K562 (cell line): ENCODE results near the gene SH2B2. TPM values are rescaled to one million over a fixed set of nuclear protein-coding genes. Genes with fewer than 3 reads are reported as not detected.

Source experiments
- ATAC-seq: fragments of 200-7000 bp; cut with Tn5 transposase; 3 replicates; pipeline ENCODE4 v1.9.1; 2020; ENCODE audit warnings: moderate library complexity
- BruUV-seq: library from RNA; stranded (reverse); fragments of 400-500 nt; replicated peaks from 2 replicates; lab custom pipeline; 2021; lab: Mats Ljungman, UMichigan
- CTCF ChIA-PET: fragments of 300-600 bp; formaldehyde crosslinking; extraction: SDS; loops from one replicate; lab custom pipeline; 2021; ENCODE audit warnings: low intra/inter-chr PET ratio; lab: Yijun Ruan, JAX
- POLR2A ChIA-PET: fragments of 300-600, 350-650 bp; sonication (Branson Sonifier 250); formaldehyde crosslinking; extraction: SDS; loops from one replicate; lab custom pipeline; 2021; ENCODE audit warnings: antibody characterized with exemption, inconsistent platforms; lab: Yijun Ruan, JAX
- DNase-seq, 4 experiments: peaks; one replicate each; pipeline versions ENCODE4 v3.0.0 to v3.0.0-alpha.2; 2011 to 2018; ENCODE audit warnings: low spot score in 3 of 4, mixed read lengths in 3 of 4; ENCODE audit errors: extremely low read depth in 1 of 4
- FAIRE-seq: peaks from 2 replicates; lab custom pipeline; 2011; peaks lifted over from hg19 to GRCh38; lab: Jason Lieb, UNC
- H2AFZ ChIP-seq: 2 replicates; pipeline ENCODE4 v1.6.0; 2011; ENCODE audit warnings: low read depth, low read length, control low read depth, inconsistent platforms
- H3K27ac ChIP-seq: fragments of 200-600 bp; 3 replicates; pipeline ENCODE4 v1.8.0; 2011; ENCODE audit warnings: low read depth, mild to moderate bottlenecking, control low read depth, inconsistent platforms, low read length, moderate library complexity, mixed read lengths; ENCODE audit errors: extremely low read depth
- H3K27me3 ChIP-seq, 2 experiments: fragments of 300-600 bp in 1 of 2; 2 replicates in 1 of 2; 3 replicates in 1 of 2; pipeline versions ENCODE4 v1.6.0 to v1.8.0; 2011; ENCODE audit warnings: inconsistent platforms in 2 of 2, low read length in 2 of 2, mild to moderate bottlenecking in 1 of 2, mixed read lengths in 1 of 2, moderate library complexity in 1 of 2; ENCODE audit not compliant: control insufficient read depth in 2 of 2, insufficient read depth in 2 of 2
- H3K36me3 ChIP-seq: fragments of 300-600 bp; 3 replicates; pipeline ENCODE4 v1.8.0; 2011; ENCODE audit warnings: mild to moderate bottlenecking, low read length, inconsistent platforms; ENCODE audit not compliant: control insufficient read depth, insufficient read depth
- H3K4me1 ChIP-seq, 2 experiments: fragments of 200-600 bp in 1 of 2; replicated peaks in 1 of 2; 2 replicates in 1 of 2; 3 replicates in 1 of 2; pipeline versions ENCODE4 v1.5.1 to v1.8.0; 2011; ENCODE audit warnings: inconsistent platforms in 2 of 2, low read length in 2 of 2, mild to moderate bottlenecking in 1 of 2, mixed read lengths in 1 of 2, moderate library complexity in 1 of 2; ENCODE audit not compliant: control insufficient read depth in 2 of 2, insufficient read depth in 2 of 2
- H3K4me2 ChIP-seq: 2 replicates; pipeline ENCODE4 v1.6.1; 2011; ENCODE audit warnings: low read length, control low read depth, inconsistent platforms, mixed read lengths; ENCODE audit not compliant: insufficient read depth
- H3K4me3 ChIP-seq: fragments of 200-600 bp; sonication (generic), shearing (Covaris generic); 2 replicates; pipeline ENCODE4 v1.5.1; 2016; ENCODE audit warnings: control low read depth, inconsistent platforms
- H3K79me2 ChIP-seq: fragments of 200-600 bp; 3 replicates; pipeline ENCODE4 v1.8.0; 2011; ENCODE audit warnings: low read length, inconsistent platforms; ENCODE audit not compliant: control insufficient read depth, insufficient read depth
- H3K9ac ChIP-seq, 2 experiments: 2 replicates each; pipeline versions ENCODE4 v1.6.0 to v1.6.1; 2011; ENCODE audit warnings: low read depth in 2 of 2, low read length in 2 of 2, control low read depth in 1 of 2, inconsistent platforms in 1 of 2, mild to moderate bottlenecking in 1 of 2, mixed read lengths in 1 of 2; ENCODE audit not compliant: insufficient read depth in 1 of 2
- H3K9me1 ChIP-seq: one replicate; pipeline ENCODE4 v1.6.0; 2011; ENCODE audit warnings: inconsistent platforms, mild to moderate bottlenecking, low read length, moderate library complexity; ENCODE audit not compliant: control insufficient read depth, insufficient read depth
- H3K9me3 ChIP-seq: replicated peaks from 2 replicates; pipeline ENCODE4 v1.5.1; 2011; ENCODE audit warnings: low read depth, low read length, inconsistent platforms; ENCODE audit not compliant: control insufficient read depth, insufficient read depth
- H4K20me1 ChIP-seq: replicated peaks from 2 replicates; pipeline ENCODE4 v1.6.1; 2011; ENCODE audit warnings: low read length, inconsistent platforms, mixed read lengths; ENCODE audit not compliant: control insufficient read depth, insufficient read depth
- ARNT ChIP-seq, 2 experiments: fragments of 450-650 bp; IDR thresholded peaks; 2 replicates each; pipeline ENCODE4 v1.6.1; 2016; ENCODE audit warnings: mild to moderate bottlenecking in 1 of 2
- CTBP1 ChIP-seq: fragments of 450-650 bp; IDR thresholded peaks from 2 replicates; pipeline ENCODE4 v1.6.1; 2016; ENCODE audit warnings: borderline replicate concordance
- DPF2 ChIP-seq: fragments of 450-650 bp; IDR thresholded peaks from 2 replicates; pipeline ENCODE4 v1.6.1; 2016
- FOXM1 ChIP-seq, 2 experiments: fragments of 450-650 bp in 1 of 2; sonication (generic) in 1 of 2; formaldehyde crosslinking in 1 of 2; IDR thresholded peaks; 2 replicates each; pipeline versions ENCODE4 v1.6.1 to v1.9.0; 2017 to 2022; ENCODE audit warnings: low read depth in 2 of 2, mild to moderate bottlenecking in 2 of 2, missing genetic modification reagents in 1 of 2, moderate library complexity in 1 of 2
- MTA1 ChIP-seq: fragments of 450-650 bp; IDR thresholded peaks from 2 replicates; pipeline ENCODE4 v1.6.1; 2017; ENCODE audit warnings: borderline replicate concordance
- NCOR1 ChIP-seq: fragments of 450-650 bp; IDR thresholded peaks from 2 replicates; pipeline ENCODE4 v1.6.1; 2016; ENCODE audit warnings: mild to moderate bottlenecking, moderate library complexity
- NFXL1 ChIP-seq: fragments of 450-650 bp; formaldehyde crosslinking; IDR thresholded peaks from 2 replicates; pipeline ENCODE4 v1.4.0; 2021; ENCODE audit warnings: mild to moderate bottlenecking
- TAF15 ChIP-seq: fragments of 200-400 bp; formaldehyde crosslinking; IDR thresholded peaks from 2 replicates; pipeline ENCODE4 v1.6.1; 2017; ENCODE audit warnings: mild to moderate bottlenecking, low read depth, low read length, moderate library complexity
- WGBS: fragments of 100-300 bp; shearing (Covaris generic); methylation state at CpG from one replicate; pipeline ENCODE4 v1.1.6; 2016; ENCODE audit warnings: low coverage, mixed read lengths; ENCODE audit not compliant: insufficient coverage; ENCODE audit errors: missing lambda C conversion rate; 5-methylcytosine and 5-hydroxymethylcytosine counted together
- in situ Hi-C: fragments of 300-500 bp; cut with MboI; formaldehyde crosslinking; loops from 4 replicates; pipeline ENCODE4 v1.15.0; 2018; ENCODE audit warnings: inconsistent platforms, mixed read lengths
- intact Hi-C: fragments of 100-400 bp; cut with micrococcal nuclease; formaldehyde crosslinking; loops from 2 replicates; pipeline ENCODE4 v1.14.2; 2022
- polyA plus RNA-seq, 8 experiments: library from polyadenylated mRNA; depleted of rRNA in 4 of 8; stranded (reverse) in 5 of 8; unstranded in 3 of 8; fragments of >200 nt; fragmentation: Nextera tagmentation in 2 of 8; fragmentation: Illumina TruSeq in 1 of 8; extraction: Ambion mirVana in 2 of 8; extraction: Trizol in 1 of 8; gene quantifications; 2 replicates each; pipeline versions ENCODE4 v1.2.1 to v1.2.3, GENCODE V29; 2011 to 2014; ENCODE audit warnings: inconsistent platforms in 1 of 8, missing spikeins in 1 of 8
- total RNA-seq, 7 experiments: library from RNA; depleted of rRNA in 6 of 7; stranded (reverse); fragments of >200 nt in 6 of 7; fragmentation: Illumina TruSeq in 2 of 7; extraction: Trizol in 2 of 7; gene quantifications; 2 replicates each; pipeline versions ENCODE4 v1.2.1 to v1.2.3, GENCODE V29; 2011 to 2021; ENCODE audit warnings: low replicate concordance in 1 of 7
- TF ChIP-seq, protein P1 (sequence below): fragments of 450-650 bp; formaldehyde crosslinking; IDR thresholded peaks from 2 replicates; pipeline ENCODE4 v1.4.0; 2022; ENCODE audit warnings: mild to moderate bottlenecking, moderate library complexity
- TF ChIP-seq, protein P2 (sequence below): fragments of 450-650 bp; IDR thresholded peaks from 2 replicates; pipeline ENCODE4 v1.7.0; 2016; ENCODE audit warnings: borderline replicate concordance
- TF ChIP-seq, protein P3 (sequence below): fragments of 450-650 bp; formaldehyde crosslinking; IDR thresholded peaks from 2 replicates; pipeline ENCODE4 v1.4.0; 2020; ENCODE audit warnings: mild to moderate bottlenecking, mixed read lengths
- TF ChIP-seq, protein P4 (sequence below): sonication (generic); formaldehyde crosslinking; IDR thresholded peaks from 2 replicates; pipeline ENCODE4 v1.9.0; 2022; ENCODE audit warnings: mild to moderate bottlenecking, missing genetic modification reagents

Gene SH2B2
- total and polyA plus RNA-seq, 9 of the 15 experiments (the other 6 are each of a cell fraction or from before 2014, with no cell fraction given) = 0.03 to 0.89 (median 0.07) TPM; not detected in 4

DNA sequence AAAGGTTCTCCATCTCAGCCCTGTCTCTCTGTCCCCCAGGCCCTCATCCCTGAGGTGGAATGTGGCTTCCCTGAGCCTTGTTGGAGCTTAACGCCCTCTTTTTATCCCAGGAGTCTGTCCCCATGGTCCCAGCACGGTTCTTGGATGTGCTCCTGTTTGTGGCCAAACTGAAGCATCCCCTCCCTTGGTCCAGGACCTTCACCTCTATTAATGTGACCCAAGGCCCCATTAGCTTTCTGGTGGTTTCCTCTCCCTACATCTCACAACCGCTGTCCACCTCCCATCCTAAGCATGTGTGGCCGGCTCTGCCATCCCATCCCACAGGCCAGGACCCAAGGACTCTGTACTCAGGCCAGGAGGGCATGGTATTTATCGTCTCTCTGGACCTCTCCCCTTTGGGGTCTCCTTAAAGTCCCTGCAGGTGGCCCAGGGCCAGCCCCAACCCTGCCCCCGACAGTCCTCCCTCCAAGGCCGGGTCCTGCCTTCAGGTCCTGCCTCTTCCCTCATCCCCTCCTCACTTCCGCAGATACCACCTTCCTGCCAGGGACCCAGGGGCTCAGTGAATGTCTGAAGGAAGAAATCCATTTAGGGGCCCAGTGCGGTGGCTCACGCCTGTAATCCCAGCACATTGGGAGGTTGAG lies 15.4 kb upstream of the SH2B2 start:
- Histone ChIP-seq H3K27me3 (peaks cover 0 to 15% of the 10 kb centered on the region in 2 experiments; a peak in 2 of 5 replicates), H3K9me1 (peaks cover 7% of the 10 kb centered on the region), H3K27ac (no peak overlapping the region), H3K4me1 (peaks cover 15 to 63% of the 10 kb centered on the region in 2 experiments; a peak in 4 of 5 replicates), H3K4me2 (no peak overlapping the region), H3K9ac (no peak overlapping the region), H3K79me2 (no peaks in the 10 kb centered on the region), H2AFZ (no peak overlapping the region), H3K36me3 (no peaks in the 10 kb centered on the region), H3K4me3 (no peak overlapping the region), H4K20me1 (peaks cover 14% of the 10 kb centered on the region), H3K9me3 (no peaks in the 10 kb centered on the region)
- intact Hi-C loops = loop anchor here (5.0 kb wide), 1 partner anchor 584 kb away; no protein-coding TSS in a partner anchor
- in situ Hi-C loops = loop anchor here (5.0 kb wide), 1 partner anchor 729 kb away; no protein-coding TSS in a partner anchor
- BruUV-seq = no TSS peak
- DNase-seq = no peak
- POLR2A ChIA-PET = interaction anchor here (0.6 to 1.2 kb wide), 4 partner anchors 17 to 1668 kb away, joined by 3 to 4 read pairs (median 3); no protein-coding TSS in a partner anchor
- no peak for ATAC-seq
- CTCF ChIA-PET = interaction anchor here (0.7 to 2.3 kb wide), 3 partner anchors 583 to 728 kb away, joined by 3 to 41 read pairs (median 4); no protein-coding TSS in a partner anchor
- no peak for TF ChIP-seq NCOR1
- no peak for TF ChIP-seq FOXM1 (IDR thresholded peaks at IDR 0.05; ENCODE audit: low read depth)
- no peak for TF ChIP-seq FOXM1 (CRISPR knock-in tag; IDR thresholded peaks at IDR 0.05; ENCODE audit: low read depth)
- no peak for TF ChIP-seq MTA1
- TF ChIP-seq, protein P1, sequence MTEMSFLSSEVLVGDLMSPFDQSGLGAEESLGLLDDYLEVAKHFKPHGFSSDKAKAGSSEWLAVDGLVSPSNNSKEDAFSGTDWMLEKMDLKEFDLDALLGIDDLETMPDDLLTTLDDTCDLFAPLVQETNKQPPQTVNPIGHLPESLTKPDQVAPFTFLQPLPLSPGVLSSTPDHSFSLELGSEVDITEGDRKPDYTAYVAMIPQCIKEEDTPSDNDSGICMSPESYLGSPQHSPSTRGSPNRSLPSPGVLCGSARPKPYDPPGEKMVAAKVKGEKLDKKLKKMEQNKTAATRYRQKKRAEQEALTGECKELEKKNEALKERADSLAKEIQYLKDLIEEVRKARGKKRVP (CRISPR knock-in tag) = no peak
- TF ChIP-seq, protein P2, sequence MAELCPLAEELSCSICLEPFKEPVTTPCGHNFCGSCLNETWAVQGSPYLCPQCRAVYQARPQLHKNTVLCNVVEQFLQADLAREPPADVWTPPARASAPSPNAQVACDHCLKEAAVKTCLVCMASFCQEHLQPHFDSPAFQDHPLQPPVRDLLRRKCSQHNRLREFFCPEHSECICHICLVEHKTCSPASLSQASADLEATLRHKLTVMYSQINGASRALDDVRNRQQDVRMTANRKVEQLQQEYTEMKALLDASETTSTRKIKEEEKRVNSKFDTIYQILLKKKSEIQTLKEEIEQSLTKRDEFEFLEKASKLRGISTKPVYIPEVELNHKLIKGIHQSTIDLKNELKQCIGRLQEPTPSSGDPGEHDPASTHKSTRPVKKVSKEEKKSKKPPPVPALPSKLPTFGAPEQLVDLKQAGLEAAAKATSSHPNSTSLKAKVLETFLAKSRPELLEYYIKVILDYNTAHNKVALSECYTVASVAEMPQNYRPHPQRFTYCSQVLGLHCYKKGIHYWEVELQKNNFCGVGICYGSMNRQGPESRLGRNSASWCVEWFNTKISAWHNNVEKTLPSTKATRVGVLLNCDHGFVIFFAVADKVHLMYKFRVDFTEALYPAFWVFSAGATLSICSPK = no peak
- no peak for TF ChIP-seq CTBP1
- TF ChIP-seq TAF15 = no peak
- TF ChIP-seq, protein P3, sequence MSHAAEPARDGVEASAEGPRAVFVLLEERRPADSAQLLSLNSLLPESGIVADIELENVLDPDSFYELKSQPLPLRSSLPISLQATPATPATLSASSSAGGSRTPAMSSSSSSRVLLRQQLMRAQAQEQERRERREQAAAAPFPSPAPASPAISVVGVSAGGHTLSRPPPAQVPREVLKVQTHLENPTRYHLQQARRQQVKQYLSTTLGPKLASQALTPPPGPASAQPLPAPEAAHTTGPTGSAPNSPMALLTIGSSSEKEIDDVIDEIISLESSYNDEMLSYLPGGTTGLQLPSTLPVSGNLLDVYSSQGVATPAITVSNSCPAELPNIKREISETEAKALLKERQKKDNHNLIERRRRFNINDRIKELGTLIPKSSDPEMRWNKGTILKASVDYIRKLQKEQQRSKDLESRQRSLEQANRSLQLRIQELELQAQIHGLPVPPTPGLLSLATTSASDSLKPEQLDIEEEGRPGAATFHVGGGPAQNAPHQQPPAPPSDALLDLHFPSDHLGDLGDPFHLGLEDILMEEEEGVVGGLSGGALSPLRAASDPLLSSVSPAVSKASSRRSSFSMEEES (CRISPR knock-in tag) = no peak
- TF ChIP-seq ARNT (IDR thresholded peaks at IDR 0.05) = no peak
- TF ChIP-seq NFXL1 = no peak
- TF ChIP-seq, protein P4, sequence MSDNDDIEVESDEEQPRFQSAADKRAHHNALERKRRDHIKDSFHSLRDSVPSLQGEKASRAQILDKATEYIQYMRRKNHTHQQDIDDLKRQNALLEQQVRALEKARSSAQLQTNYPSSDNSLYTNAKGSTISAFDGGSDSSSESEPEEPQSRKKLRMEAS (CRISPR knock-in tag) = no peak
- no peak for TF ChIP-seq DPF2
- 36% methylated on average over 10 of the region's 10 CpGs for WGBS
- no peak for FAIRE-seq
